Caco-2 (cell line): ENCODE data around the gene CYRIA. TPM values are rescaled to one million over a fixed set of nuclear protein-coding genes. Genes with fewer than 3 reads are reported as not detected.

Source experiments
- BruUV-seq: library from RNA; stranded (reverse); fragments of 400-500 nt; replicated peaks from 2 replicates; lab custom pipeline; 2021; lab: Mats Ljungman, UMichigan
- CTCF ChIA-PET: fragments of 300-600 bp; sonication (Branson Sonifier 250); formaldehyde crosslinking; loops from one replicate; lab custom pipeline; 2022; ENCODE audit warnings: antibody characterized with exemption; lab: Charles Lee
- POLR2A ChIA-PET: fragments of 300-600 bp; sonication (Branson Sonifier 250); formaldehyde crosslinking; loops from one replicate; lab custom pipeline; 2022; ENCODE audit warnings: antibody characterized with exemption; lab: Charles Lee
- DNase-seq, 2 experiments: peaks; one replicate each; pipeline versions ENCODE4 v3.0.0 to v3.0.0-alpha.2; 2020 to 2022
- H3K27me3 ChIP-seq: replicated peaks from 2 replicates; pipeline ENCODE4 v1.6.0; 2011; ENCODE audit warnings: low read length; ENCODE audit not compliant: control insufficient read depth, insufficient read depth
- H3K36me3 ChIP-seq: 2 replicates; pipeline ENCODE4 v1.5.1; 2011; ENCODE audit warnings: low read length; ENCODE audit not compliant: control insufficient read depth, insufficient read depth
- H3K4me1 ChIP-seq: fragments of 250-450 bp; sonication (Bioruptor Pico); 2 replicates; pipeline ENCODE4 v1.5.1; 2020; ENCODE audit warnings: mild to moderate bottlenecking
- H3K4me3 ChIP-seq: 2 replicates; pipeline ENCODE4 v1.5.1; 2011; ENCODE audit warnings: low read depth, mild to moderate bottlenecking, control low read depth, low read length
- H3K9me3 ChIP-seq: fragments of 250-450 bp; sonication (Bioruptor Pico); 2 replicates; pipeline ENCODE4 v1.5.1; 2020; ENCODE audit warnings: mild to moderate bottlenecking, moderate library complexity
- H3K27ac Mint-ChIP-seq: one replicate; pipeline ENCODE4 v1.8.0; 2022; ENCODE audit warnings: mixed read lengths; ENCODE audit not compliant: unreplicated experiment
- H3K27me3 Mint-ChIP-seq: one replicate; pipeline ENCODE4 v1.8.0; 2022; ENCODE audit warnings: mixed read lengths; ENCODE audit not compliant: insufficient read depth, unreplicated experiment
- H3K36me3 Mint-ChIP-seq: one replicate; pipeline ENCODE4 v1.8.0; 2022; ENCODE audit warnings: mild to moderate bottlenecking, mixed read lengths; ENCODE audit not compliant: insufficient read depth, unreplicated experiment
- H3K4me1 Mint-ChIP-seq: one replicate; pipeline ENCODE4 v1.8.0; 2022; ENCODE audit warnings: low read depth, mixed read lengths; ENCODE audit not compliant: unreplicated experiment
- H3K4me3 Mint-ChIP-seq: one replicate; pipeline ENCODE4 v1.8.0; 2022; ENCODE audit warnings: mild to moderate bottlenecking, moderate library complexity, mixed read lengths; ENCODE audit not compliant: unreplicated experiment
- H3K9me3 Mint-ChIP-seq: one replicate; pipeline ENCODE4 v1.8.0; 2022; ENCODE audit warnings: mixed read lengths; ENCODE audit not compliant: unreplicated experiment
- intact Hi-C: fragments of 100-400 bp; cut with micrococcal nuclease; formaldehyde crosslinking; loops from one replicate; pipeline ENCODE4 v1.10.0; 2022; ENCODE audit not compliant: unreplicated experiment
- total RNA-seq: library from RNA; stranded (reverse); gene quantifications from 2 replicates; pipeline ENCODE4 v1.2.3, GENCODE V29; 2022
- TF ChIP-seq, protein P1 (sequence below), 2 experiments: fragments of 200-600 bp in 1 of 2; IDR thresholded peaks; 1 replicate in 1 of 2; 2 replicates in 1 of 2; pipeline versions ENCODE4 v1.5.1 to v1.8.0; 2011 to 2022; ENCODE audit warnings: antibody characterized with exemption in 1 of 2, control low read depth in 1 of 2, inconsistent platforms in 1 of 2, low read depth in 1 of 2, low read length in 1 of 2, mild to moderate bottlenecking in 1 of 2, moderate library complexity in 1 of 2; ENCODE audit not compliant: insufficient read depth in 1 of 2, severe bottlenecking in 1 of 2, unreplicated experiment in 1 of 2

CYRIA gene
- total RNA-seq, 1 experiment from 2014 or later = 0.20 TPM

DNA sequence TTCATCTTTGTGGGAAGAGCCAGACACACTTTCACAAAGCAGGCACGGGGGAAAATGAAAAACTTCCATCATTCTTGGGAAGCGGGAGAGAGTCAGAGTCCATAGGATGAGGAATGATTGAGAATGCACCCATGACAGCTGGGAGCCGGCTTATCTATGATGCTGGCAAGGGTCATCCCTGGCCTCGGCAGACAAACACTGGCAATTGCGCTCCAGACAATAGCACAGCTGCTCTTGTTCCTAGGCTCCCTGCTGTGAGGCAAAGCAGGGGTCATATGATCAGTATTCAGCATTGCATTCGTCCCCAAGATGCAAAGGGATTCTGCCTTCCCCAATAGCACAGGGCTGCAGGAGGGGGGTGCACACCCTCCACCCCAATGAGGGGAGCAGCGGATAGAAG, 33.0 kb downstream of the CYRIA start:
- peaks cover 16% of the 10 kb centered on the region for H3K27me3 Mint-ChIP-seq
- POLR2A ChIA-PET = no interaction called here
- H3K9me3 Mint-ChIP-seq = no peaks in the 10 kb centered on the region
- Histone ChIP-seq H3K4me1 (no peaks in the 10 kb centered on the region), H3K27me3 (no peaks in the 10 kb centered on the region; the same call in 1 of the 2 replicates), H3K9me3 (peaks cover 6% of the 10 kb centered on the region; the same call in 1 of the 2 replicates), H3K36me3 (no peaks in the 10 kb centered on the region), H3K4me3 (no peak overlapping the region)
- BruUV-seq = no TSS peak
- TF ChIP-seq, protein P1, sequence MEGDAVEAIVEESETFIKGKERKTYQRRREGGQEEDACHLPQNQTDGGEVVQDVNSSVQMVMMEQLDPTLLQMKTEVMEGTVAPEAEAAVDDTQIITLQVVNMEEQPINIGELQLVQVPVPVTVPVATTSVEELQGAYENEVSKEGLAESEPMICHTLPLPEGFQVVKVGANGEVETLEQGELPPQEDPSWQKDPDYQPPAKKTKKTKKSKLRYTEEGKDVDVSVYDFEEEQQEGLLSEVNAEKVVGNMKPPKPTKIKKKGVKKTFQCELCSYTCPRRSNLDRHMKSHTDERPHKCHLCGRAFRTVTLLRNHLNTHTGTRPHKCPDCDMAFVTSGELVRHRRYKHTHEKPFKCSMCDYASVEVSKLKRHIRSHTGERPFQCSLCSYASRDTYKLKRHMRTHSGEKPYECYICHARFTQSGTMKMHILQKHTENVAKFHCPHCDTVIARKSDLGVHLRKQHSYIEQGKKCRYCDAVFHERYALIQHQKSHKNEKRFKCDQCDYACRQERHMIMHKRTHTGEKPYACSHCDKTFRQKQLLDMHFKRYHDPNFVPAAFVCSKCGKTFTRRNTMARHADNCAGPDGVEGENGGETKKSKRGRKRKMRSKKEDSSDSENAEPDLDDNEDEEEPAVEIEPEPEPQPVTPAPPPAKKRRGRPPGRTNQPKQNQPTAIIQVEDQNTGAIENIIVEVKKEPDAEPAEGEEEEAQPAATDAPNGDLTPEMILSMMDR (IDR thresholded peaks at IDR 0.05; ENCODE audit: insufficient read depth in 1 of 2, low read depth in 1 of 2, low read length in 1 of 2, severe bottlenecking in 1 of 2, unreplicated experiment in 1 of 2) = no peak
- H3K27ac Mint-ChIP-seq = no peak overlapping the region
- CTCF ChIA-PET = no interaction called here
- H3K36me3 Mint-ChIP-seq = no peaks in the 10 kb centered on the region
- no peak for DNase-seq
- intact Hi-C loops = no loop called here
- H3K4me1 Mint-ChIP-seq = no peaks in the 10 kb centered on the region
- no peak overlapping the region for H3K4me3 Mint-ChIP-seq

DNA sequence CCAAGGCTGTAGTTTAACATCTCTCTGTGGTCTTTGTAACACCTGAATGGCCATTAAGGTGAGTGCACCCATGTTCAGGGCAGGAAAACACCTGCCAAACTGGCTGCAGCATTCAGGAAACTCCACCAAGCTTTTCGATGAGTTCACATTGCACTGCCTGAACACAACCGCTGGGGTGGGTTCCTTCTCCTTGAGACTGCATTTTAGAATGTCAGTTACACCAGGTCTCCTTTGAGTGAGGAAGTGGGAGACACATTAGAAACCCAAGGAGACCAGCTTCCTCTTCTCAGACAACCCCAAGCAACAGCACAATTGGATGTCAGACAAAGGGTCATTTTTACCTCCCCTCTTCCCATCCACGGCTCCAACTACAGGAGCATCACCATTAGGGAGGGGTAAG, 35.2 kb downstream of the CYRIA start:
- intact Hi-C loops = no loop called here
- no peak overlapping the region for H3K27ac Mint-ChIP-seq
- CTCF ChIA-PET = interaction anchor here (1.0 kb wide), 1 partner anchor 126 kb away, joined by 4 read pairs; no protein-coding TSS in a partner anchor
- H3K36me3 ChIP-seq = no peaks in the 10 kb centered on the region
- no TSS peak for BruUV-seq
- H3K27me3 ChIP-seq = no peaks in the 10 kb centered on the region; the same call in 1 of the 2 replicates
- no peak for DNase-seq
- H3K36me3 Mint-ChIP-seq = no peaks in the 10 kb centered on the region
- no peaks in the 10 kb centered on the region for H3K4me1 Mint-ChIP-seq
- no peaks in the 10 kb centered on the region for H3K9me3 Mint-ChIP-seq
- no peak overlapping the region for H3K4me3 Mint-ChIP-seq
- POLR2A ChIA-PET = no interaction called here
- no peak overlapping the region for H3K4me3 ChIP-seq
- peaks cover 22% of the 10 kb centered on the region for H3K27me3 Mint-ChIP-seq
- H3K4me1 ChIP-seq = no peaks in the 10 kb centered on the region
- TF ChIP-seq, protein P1 (IDR thresholded peaks at IDR 0.05; ENCODE audit: insufficient read depth in 1 of 2, low read depth in 1 of 2, low read length in 1 of 2, severe bottlenecking in 1 of 2, unreplicated experiment in 1 of 2) = no peak
- H3K9me3 ChIP-seq = no peaks in the 10 kb centered on the region

DNA sequence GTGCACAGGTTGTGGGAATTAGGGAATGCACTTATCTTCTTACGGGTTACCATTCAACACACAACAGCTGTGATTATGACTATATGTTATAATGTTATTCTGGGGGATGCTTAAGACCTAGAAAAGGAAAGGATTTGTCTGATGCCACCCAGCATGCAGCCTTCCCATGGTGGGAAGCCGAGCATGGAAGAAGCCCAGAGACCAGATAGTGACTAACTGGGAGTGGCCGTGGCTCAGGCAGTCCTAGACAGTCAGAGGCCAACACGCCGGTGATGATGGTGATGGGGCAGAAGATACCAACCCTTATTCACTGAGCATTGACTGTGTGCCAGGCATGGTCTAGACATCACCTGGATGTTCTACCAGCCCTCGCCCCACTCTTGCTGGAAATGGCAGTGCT, 35.9 kb downstream of the CYRIA start:
- no peak overlapping the region for H3K4me3 ChIP-seq
- no peaks in the 10 kb centered on the region for H3K4me1 ChIP-seq
- H3K4me3 Mint-ChIP-seq = no peak overlapping the region
- H3K36me3 ChIP-seq = no peaks in the 10 kb centered on the region
- H3K9me3 Mint-ChIP-seq = no peaks in the 10 kb centered on the region
- ChIA-PET POLR2A (no interaction called here), CTCF (interaction anchor here (1.0 kb wide), 1 partner anchor 127 kb away, joined by 4 read pairs; no protein-coding TSS in a partner anchor)
- H3K27me3 ChIP-seq = no peaks in the 10 kb centered on the region; the same call in 1 of the 2 replicates
- TF ChIP-seq, protein P1 (IDR thresholded peaks at IDR 0.05; ENCODE audit: insufficient read depth in 1 of 2, low read depth in 1 of 2, low read length in 1 of 2, severe bottlenecking in 1 of 2, unreplicated experiment in 1 of 2) = no peak
- DNase-seq = no peak
- H3K36me3 Mint-ChIP-seq = no peaks in the 10 kb centered on the region
- H3K27me3 Mint-ChIP-seq = peaks cover 23% of the 10 kb centered on the region
- no peaks in the 10 kb centered on the region for H3K9me3 ChIP-seq
- H3K27ac Mint-ChIP-seq = no peak overlapping the region
- intact Hi-C loops = no loop called here
- H3K4me1 Mint-ChIP-seq = no peaks in the 10 kb centered on the region
- no TSS peak for BruUV-seq
